ENCODE results near the gene FAP.

Gene FAP, protein sequence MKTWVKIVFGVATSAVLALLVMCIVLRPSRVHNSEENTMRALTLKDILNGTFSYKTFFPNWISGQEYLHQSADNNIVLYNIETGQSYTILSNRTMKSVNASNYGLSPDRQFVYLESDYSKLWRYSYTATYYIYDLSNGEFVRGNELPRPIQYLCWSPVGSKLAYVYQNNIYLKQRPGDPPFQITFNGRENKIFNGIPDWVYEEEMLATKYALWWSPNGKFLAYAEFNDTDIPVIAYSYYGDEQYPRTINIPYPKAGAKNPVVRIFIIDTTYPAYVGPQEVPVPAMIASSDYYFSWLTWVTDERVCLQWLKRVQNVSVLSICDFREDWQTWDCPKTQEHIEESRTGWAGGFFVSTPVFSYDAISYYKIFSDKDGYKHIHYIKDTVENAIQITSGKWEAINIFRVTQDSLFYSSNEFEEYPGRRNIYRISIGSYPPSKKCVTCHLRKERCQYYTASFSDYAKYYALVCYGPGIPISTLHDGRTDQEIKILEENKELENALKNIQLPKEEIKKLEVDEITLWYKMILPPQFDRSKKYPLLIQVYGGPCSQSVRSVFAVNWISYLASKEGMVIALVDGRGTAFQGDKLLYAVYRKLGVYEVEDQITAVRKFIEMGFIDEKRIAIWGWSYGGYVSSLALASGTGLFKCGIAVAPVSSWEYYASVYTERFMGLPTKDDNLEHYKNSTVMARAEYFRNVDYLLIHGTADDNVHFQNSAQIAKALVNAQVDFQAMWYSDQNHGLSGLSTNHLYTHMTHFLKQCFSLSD

DNA sequence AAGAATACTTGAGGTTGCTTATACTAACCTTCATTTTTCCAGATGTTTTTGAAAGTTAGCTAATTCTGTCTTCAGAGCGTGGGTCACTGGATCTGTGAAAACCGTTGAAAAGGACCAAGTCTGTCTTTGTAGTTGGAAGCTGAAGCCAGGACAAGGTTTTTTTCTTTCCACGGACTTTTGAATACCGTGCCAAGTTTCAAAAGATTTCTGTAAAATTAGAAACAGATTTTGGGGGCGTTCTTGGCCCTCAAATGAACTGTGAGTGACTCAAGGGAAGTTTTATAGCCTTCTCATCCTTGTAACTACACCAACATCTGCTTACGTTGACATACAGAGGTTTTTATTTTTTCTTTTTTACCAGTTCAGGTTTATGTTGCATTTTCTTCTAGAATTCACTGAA is at the start of gene FAP:
Gene FAP, minus strand, starts transcription at position 152 of the 400 bp plus-strand sequence. Its CDS starts 118 bp downstream, at position 34.
- no peak for DNase-seq

DNA sequence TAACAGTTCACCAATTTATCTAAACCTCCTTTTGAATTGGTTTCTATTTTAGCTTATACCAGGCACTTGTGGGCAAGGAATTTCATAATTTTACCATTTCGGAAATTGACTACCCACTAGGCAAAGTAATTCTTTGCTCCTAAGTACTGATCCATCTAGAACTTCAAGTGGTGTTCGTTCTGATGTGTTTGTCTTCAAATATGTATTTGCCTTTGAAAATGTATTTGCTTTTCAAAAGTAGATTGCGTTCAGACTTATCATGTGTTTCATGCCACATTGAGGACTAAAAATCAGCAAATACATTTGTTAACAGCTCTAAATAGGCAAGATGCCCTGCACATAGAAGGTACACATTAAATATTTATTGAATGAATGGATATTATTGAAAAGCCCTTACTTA is 48.5 kb upstream of the FAP start:
- no peak for DNase-seq

DNA sequence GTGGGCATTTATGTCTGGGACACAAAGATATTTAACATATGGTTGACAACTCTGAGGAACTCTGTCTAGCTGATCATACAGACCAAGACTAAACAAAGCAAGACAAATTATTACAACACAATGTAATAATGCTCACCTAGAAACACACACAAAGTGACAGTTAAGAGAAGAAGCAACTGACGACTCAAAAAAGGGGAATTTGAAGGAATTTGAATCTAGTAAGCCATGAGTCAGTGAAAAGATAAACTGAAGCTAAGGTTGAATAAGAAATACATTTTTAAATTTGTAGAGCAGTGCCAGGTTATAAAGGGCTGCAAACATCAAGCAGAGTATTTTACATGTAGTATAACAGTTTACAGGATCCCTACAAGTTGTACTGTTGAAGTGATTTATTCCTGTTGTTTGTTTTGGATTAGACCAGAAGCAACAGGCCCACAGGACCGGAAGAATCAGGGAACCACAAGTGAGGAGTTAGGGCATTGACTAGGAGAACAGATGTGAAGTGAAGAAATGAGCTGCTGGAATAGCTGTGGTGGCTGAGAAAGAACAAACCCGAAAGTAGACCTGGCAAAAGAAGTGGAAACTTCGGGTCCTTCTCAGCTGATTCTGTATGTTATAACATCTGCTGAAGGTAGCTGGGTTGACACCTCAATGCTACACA is 39.6 kb upstream of the FAP start:
- no peak for DNase-seq

DNA sequence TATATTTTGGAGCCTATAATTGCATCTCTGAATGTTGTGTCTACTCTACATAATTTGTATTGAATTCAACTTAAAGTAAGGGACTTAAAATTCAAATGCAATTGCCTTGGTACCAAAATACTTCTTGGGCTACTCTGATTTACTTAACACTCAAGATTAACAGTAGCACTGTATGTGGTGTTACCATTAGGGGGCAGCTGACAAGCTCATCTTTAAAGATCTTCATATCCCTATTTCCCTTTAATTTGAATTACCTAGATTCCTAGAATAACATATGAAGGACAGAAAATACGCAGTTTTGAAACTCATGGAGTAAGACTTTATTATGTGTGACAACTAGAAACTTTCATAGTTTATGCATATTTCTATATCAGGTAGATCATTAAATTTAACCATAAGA is 37.4 kb upstream of the FAP start:
- no peak for DNase-seq

DNA sequence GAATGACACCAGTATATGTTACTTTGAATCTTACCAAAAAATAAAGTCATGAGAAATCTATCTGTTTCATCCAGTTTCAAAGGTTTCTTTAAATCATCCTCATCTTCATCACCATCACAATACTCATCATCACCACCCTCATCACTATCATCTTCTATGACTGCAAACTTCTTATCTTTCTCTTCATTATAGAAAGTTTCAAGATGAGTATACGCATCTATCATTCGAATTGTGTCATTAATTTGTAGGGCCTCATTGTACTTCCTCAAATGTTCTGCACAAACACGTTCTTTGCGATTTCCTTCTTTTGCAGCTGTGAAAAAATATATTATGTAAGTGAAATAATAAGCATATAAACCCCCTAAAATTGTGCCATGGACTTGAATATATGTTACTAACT is 34.1 kb upstream of the FAP start:
- DNase-seq = no peak

DNA sequence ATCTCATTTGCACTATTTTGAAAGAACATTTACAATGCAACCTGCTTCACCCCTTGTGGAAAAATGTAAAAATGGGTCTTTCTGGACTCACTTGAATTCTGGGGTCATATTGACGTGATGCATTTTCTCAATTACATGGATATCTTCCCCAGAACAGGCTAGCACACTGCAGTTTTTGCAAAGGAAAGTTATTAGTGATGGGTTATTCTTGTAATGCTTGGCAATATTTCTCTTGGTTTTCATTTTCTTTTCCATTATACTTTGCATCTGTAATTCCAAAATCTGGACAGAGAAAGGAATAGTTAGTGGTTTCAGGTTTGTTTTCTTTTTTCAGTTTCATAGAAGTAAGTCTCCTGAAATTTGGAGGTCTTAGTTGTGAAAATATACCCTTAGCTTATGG is 24.8 kb upstream of the FAP start:
- DNase-seq = no peak

DNA sequence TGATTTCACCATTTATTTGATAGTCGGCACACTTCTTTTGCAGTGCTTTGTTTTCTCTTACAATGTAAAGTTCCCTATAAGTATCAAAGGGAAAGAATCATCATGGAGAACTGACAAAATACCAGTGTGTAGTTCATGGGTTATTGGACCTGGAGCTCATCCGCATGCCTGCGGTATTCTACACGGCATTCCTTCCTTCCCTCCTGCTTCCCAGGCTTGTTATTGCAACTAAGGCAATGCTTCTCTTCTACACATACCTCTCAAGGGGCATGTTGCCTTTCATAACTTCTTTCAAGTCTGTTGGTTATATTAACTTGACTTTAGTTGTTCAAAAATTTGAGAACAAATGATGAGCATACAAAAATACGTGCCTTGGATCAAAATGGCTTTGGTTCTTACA is 24.3 kb upstream of the FAP start:
- DNase-seq = no peak

DNA sequence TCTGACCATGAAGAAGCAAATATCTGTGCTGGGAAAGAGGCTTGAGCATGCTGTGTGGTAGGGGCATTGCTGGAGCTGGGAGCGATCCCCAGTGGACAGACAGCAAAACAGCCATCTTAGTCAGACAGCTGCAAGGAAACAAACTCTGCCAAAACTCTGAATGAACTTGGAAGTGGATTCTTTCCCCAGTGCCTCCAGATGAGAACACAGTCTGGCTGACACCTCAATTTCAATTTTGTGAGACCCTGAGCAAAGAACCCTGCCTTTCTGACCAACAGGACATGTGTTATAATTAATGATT is 23.2 kb upstream of the FAP start:
- no peak for DNase-seq

DNA sequence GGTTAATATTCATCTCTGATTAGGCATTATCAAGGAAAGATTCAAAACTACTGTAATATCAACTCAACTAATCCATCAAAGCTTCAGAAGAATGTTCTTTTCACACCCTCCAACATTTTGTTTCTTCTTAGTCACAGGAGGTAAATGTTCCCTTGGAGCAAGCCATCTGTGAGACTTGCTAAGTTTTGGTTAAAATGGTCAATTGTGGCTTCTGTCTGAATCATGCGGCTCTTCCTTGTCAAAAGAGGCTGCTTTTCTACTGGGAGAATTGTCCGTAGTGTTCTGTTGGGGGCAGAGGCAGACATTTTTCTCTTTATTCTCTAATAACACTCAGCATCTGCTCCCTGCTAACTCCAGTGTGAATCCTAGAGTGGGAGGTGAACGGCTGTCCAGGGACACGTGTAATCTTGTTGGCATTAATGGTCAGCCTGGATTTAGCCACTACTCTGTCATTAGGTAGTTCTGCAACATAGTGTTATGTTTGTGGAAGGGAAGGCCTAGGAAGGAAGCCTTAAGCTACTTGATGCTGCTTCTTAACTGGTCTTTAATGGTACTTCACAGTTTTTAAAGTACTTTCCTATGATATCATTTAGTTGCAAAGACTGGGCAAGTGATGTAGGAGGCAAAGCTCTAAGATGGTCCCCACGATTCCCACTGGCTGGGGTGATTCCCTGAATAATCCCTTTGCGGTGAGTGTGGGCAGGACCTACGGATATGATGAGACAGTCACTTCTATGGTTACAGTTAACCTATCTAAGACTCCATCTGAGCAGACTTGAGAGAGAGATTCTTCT is 22.6 kb upstream of the FAP start:
- no peak for DNase-seq

DNA sequence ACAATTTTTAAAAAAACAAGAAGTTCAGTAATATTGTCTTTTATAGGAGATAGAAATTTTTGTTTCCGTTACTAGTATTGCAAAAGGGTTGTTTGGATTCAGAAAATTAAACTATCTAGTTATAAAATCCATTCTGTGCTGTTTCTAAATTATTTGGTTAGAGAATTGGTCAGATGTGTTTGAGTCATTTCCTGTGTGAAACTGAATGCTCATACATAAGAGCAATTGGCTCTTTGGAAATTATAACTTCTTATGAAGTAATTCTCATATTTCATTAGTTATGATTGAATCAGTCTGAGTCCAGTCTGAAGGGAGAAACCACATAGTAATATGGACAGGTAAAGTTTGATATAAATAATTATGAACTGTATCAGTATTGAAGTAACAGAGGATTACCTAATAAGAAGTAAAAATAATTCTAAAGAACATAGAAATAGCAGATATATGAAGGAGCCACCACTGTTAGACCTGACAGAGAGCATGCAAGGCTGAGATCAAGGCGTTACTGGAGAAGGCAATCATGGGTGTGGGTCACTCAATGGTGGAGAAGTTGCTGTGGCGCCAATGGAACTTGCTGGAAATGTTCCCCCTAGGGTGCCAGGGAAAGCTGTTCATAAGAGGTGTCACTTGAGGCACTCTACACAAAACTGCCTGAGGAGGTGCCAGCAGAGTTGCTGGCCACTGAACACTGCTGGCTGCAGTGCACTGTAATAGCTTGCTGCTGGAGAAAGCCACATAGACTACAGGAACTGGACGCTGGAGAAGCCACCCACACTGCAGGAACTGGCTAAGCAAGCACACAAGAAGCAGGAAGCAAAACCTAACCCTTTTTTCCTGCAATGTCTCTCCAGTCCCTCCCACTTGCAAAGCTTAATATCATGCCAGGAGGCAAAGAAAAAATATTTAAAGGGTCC is 18.0 kb upstream of the FAP start:
- DNase-seq = no peak

DNA sequence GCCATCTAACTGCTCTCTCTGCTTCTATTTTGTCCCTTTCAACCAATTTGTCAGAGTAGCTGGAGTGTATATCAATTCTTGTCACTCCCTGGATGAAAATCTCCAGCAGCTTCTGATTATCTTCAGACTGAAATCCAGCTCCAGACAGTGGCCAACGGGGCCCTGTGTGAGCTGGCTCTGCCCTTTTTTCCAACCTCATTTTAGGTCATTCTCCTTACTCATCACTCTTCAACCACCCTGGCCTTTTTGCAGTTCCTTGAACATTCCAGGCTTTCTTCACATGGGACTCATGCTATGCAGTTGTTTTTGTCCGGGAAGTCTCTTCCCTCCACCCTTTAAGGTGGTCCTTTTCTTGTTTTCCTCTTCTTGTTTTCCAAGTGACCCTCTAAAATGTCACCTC is 15.4 kb upstream of the FAP start:
- no peak for DNase-seq

DNA sequence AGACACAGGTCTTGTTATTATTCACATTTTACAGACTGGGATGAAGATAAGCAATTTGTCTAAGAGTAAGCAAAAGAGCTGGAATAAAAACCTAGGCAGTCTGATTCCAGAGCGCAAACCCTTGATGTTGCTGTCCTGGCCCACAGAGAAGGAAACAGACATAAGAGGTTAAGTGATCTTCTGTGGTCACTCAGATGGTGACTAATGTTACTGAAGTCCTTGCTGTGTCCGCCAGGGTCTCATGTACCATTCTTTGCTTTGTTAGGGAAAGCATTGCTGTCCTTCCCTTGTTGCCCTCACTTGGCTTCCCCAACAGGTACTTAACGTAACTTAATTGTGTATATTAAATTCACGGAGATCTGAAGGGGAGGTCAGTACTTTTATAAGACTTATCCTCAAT is 14.9 kb upstream of the FAP start:
- no peak for DNase-seq

DNA sequence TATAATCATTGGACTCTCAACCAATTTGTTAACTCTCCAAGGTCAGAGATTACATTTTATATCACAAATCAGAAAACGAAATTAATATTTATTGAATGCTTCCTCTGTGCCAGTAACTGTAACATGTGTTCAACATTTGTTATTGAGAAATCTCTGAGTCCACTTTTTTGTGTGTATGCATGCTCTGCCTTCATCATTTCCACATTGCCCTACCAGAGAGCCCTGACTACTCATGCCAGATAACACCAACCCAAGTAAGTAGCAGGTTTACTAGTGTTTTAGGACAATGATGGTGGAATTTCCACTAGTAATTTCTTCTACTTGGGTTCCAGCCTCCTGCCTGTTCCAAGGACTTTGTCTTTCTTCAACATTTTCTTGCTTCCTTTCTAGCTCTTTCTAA is 14.2 kb upstream of the FAP start:
- DNase-seq = no peak

DNA sequence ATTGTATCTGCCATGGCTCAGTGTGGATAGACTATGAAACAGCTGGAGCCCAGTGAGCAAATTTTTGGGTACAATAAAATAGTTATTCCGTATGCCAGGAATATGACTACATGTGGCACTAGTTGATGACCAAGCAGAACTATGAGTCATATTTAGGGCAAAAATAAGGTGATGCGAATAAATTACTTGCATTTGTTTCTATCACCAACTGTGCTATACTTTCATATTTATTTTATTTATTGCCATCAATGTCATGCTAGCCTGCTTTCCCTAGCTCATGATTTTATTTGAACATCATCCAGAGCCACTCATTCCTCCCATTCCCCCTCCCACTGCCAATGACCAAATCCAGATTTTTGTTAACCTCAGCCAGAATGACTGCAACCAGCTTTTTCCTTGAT is 13.3 kb upstream of the FAP start:
- no peak for DNase-seq

DNA sequence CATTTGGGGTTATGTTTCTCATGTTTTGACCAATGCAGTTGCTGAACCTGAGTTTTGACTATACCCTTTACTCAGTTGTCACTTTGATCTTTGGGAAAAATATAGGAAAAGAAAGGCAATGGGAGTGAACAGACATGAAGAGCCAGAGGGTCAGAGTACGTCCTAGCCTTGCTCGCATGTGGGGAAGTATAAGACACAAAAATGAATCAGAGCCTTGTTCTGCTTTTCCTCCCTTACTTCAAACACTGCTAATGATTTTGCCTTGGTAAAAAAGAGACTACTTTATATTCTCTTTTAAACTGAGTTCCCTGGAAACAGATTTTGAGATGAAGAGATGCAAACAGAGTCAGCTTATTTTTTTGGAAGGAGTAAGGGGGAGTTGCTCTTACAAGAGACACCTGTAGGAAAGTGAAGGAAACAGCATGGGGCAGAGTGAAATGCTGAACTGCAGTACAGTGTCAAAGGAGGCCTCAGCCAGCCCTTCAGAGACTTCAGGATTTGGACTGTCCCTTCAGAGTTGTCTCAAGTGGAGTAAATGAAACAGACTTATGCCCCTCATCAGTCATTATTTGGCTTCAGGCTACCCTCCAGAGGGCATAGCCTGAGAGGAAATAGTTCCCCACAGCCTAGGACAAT is 11.1 kb upstream of the FAP start:
- no peak for DNase-seq

DNA sequence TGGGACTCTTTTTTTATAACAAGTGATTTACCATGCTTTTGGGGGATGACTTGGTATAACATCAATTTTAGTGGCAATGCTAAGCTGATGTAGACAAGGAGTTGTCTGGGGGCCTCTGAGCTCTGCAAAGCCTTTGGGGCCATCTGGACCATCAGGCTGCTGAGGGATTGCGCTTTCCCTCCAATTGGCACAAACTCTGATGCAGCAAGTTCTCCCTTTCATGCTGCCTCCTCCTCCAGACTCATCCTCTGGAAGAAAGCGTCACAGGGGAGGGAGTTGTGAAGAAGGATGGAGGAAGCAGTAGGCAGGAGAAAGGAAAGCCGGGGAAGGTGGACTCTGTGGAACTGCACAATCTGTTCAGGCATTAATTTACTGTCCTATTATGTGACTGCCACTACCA is 10.2 kb upstream of the FAP start:
- DNase-seq = no peak

DNA sequence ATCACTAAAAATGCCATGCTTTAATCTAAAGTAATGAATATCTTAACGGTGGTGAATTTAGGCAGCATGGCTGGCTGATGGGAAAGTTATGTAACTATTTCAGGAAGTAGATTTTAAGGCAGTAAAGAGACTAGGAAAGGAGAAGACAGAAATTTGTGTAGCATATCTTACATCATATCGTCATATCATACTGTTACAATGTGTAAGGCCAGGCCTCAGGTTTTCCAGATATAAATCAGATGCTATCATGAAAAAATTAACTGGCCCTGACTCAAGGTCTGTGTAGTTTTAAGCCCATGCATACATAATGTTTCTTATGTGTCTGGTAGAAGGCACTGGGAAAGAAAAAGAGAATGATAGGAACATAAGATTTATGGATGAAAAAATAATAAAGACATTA is 8.9 kb upstream of the FAP start:
- no peak for DNase-seq

DNA sequence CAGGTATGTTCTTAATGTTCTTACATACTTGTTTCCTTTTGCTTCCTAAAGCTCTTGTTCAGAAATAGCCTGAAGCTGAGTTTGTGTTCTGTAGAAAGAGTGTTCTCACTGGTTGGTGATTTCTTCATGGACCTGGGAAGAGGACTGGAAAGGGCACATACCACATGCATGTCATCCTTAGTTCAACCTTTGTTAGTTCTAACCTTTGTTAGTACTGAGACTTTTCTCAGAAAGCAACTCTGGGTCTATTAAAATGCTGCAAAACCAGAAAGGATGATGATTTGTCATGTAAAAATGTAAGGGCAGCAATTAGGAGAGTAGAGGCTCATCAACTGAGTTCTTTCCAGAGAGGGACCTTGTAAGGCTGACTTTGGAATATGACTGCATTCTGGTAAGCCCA is 2.5 kb upstream of the FAP start:
- DNase-seq = no peak

DNA sequence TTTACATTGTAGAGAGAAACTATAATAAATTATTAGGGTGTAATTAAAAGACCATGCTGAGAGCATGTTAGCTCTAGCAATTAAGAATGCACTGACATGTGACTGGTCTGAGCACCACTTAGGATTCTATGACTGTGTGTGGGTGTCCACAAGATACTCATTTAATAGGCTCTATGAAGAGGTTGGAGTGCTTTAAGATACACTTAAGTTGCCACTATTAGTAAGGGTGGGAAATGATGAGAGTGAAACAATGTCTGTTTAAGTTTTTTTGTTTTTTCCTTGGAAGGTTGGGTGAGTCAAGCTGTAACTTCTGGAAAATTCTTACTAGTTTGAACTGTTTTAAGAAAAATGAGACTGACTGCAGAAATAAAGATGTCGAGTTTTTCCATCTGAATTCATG is 1.8 kb upstream of the FAP start:
- no peak for DNase-seq

DNA sequence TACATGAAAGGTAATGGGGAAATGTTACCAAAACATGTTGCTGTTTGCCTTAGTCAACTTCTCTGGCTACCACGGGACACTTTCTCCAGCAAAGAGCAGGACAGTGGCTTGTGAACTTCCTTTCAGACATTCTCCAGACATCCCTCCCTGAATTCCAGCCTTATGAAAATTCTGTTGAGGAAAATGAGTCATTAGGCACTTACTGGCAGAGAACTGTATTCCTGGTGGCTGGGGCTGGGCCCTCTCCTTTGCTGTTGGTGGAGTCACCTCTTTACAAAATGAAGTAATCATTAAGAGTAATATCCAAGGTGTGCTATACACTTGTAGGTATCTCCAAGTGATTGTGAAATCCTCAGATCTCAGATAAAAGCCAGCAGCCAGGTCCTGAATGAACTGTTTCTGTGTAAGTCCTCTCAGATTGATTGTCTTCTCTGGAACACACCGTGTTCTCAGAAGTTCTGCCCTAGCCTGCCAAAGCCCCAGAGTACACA is 1.3 kb upstream of the FAP start:
- DNase-seq = no peak

DNA sequence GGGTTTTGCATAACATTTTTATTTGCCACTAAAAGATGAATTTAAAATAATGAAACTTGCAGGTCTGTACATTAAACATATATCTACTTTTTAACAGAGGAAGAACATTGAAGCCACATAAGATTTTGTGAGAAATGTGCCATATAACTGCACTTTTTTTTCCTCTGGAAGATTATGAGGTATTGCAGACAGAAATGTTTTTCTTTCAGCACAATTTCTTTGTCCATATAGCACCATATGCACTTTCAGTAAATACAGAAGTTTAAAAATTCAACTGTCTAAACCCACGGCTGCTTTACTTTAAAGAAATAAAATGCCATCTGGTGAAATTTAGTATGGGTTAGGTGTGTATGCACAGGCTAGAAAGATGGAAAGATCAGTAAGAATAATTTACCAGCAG is 470 bp upstream of the FAP start:
- DNase-seq = no peak

Measured in NCI-H187 treated with DMSO at 0.1 percent for 48 hours (cell line).